Neural progenitor cell (in vitro differentiated cells): ENCODE measurements around the gene TBPL1. TPM values are rescaled to one million over a fixed set of nuclear protein-coding genes. Genes with fewer than 3 reads are reported as not detected.

ENCODE experiments used
- DNase-seq: peaks from one replicate; pipeline ENCODE4 v3.0.0-alpha.2; 2016; ENCODE audit warnings: low spot score
- H2AFZ ChIP-seq: fragments of 200-600 bp; sonication (generic); replicated peaks from 2 replicates; pipeline ENCODE4 v1.6.1; 2016; ENCODE audit warnings: antibody characterized with exemption
- H3F3A ChIP-seq: fragments of 200-600 bp; sonication (generic); 2 replicates; pipeline ENCODE4 v1.6.1; 2016; ENCODE audit warnings: antibody characterized with exemption, low read depth
- H3K27ac ChIP-seq: fragments of 200-600 bp; sonication (generic); 2 replicates; pipeline ENCODE4 v1.5.1; 2016; ENCODE audit warnings: mild to moderate bottlenecking
- H3K27me3 ChIP-seq: fragments of 200-600 bp; sonication (generic); 2 replicates; pipeline ENCODE4 v1.6.1; 2016; ENCODE audit warnings: mild to moderate bottlenecking, moderate library complexity
- H3K36me3 ChIP-seq: fragments of 200-600 bp; sonication (generic); 2 replicates; pipeline ENCODE4 v1.5.1; 2016
- H3K4me1 ChIP-seq: fragments of 200-600 bp; sonication (generic); 2 replicates; pipeline ENCODE4 v1.6.1; 2016; ENCODE audit warnings: mixed run types
- H3K4me2 ChIP-seq: fragments of 200-600 bp; sonication (generic); 2 replicates; pipeline ENCODE4 v1.6.1; 2016
- H3K4me3 ChIP-seq: fragments of 200-600 bp; sonication (generic); 2 replicates; pipeline ENCODE4 v1.5.1; 2016
- H3K79me2 ChIP-seq: fragments of 200-600 bp; sonication (generic); 2 replicates; pipeline ENCODE4 v1.6.1; 2016; ENCODE audit warnings: low read depth
- H3K9ac ChIP-seq: fragments of 200-600 bp; sonication (generic); 2 replicates; pipeline ENCODE4 v1.6.1; 2016
- H3K9me3 ChIP-seq: fragments of 200-600 bp; sonication (generic); 2 replicates; pipeline ENCODE4 v1.5.1; 2016; ENCODE audit warnings: low read depth
- H4K20me1 ChIP-seq: fragments of 200-600 bp; sonication (generic); 2 replicates; pipeline ENCODE4 v1.6.1; 2016; ENCODE audit warnings: low read depth
- H3K27ac Mint-ChIP-seq: 3 replicates; pipeline ENCODE4 v1.8.0; 2021; ENCODE audit warnings: mixed read lengths
- H3K27me3 Mint-ChIP-seq: 2 replicates; pipeline ENCODE4 v1.8.0; 2022; ENCODE audit warnings: low read depth, mild to moderate bottlenecking, inconsistent platforms, moderate library complexity, mixed read lengths; ENCODE audit not compliant: insufficient read depth
- H3K36me3 Mint-ChIP-seq: 3 replicates; pipeline ENCODE4 v1.8.0; 2021; ENCODE audit warnings: mixed read lengths
- H3K4me1 Mint-ChIP-seq: 3 replicates; pipeline ENCODE4 v1.8.0; 2021; ENCODE audit warnings: mixed read lengths
- H3K4me3 Mint-ChIP-seq: 3 replicates; pipeline ENCODE4 v1.8.0; 2021; ENCODE audit warnings: mild to moderate bottlenecking, moderate library complexity, mixed read lengths
- H3K9me3 Mint-ChIP-seq: 3 replicates; pipeline ENCODE4 v1.8.0; 2020; ENCODE audit warnings: mixed read lengths
- CTCF ChIP-seq: fragments of 200-600 bp; sonication (generic); IDR thresholded peaks from 2 replicates; pipeline ENCODE4 v1.5.1; 2017; ENCODE audit warnings: antibody characterized with exemption, mild to moderate bottlenecking
- EZH2 ChIP-seq: fragments of 200-600 bp; sonication (generic); IDR thresholded peaks from 2 replicates; pipeline ENCODE4 v1.6.1; 2017; ENCODE audit warnings: antibody characterized with exemption, mild to moderate bottlenecking, moderate library complexity
- EZH2phosphoT487 ChIP-seq: fragments of 200-600 bp; sonication (generic); IDR thresholded peaks from 2 replicates; pipeline ENCODE4 v1.6.1; 2017; ENCODE audit warnings: antibody characterized with exemption
- total RNA-seq: library from RNA; depleted of rRNA; stranded (reverse); fragments of >200 nt; gene quantifications from 2 replicates; pipeline ENCODE4 v1.2.3, GENCODE V29; 2015; ENCODE audit warnings: low replicate concordance

TBPL1 gene
- total RNA-seq, 1 donor from 2014 or later = 125 TPM

DNA sequence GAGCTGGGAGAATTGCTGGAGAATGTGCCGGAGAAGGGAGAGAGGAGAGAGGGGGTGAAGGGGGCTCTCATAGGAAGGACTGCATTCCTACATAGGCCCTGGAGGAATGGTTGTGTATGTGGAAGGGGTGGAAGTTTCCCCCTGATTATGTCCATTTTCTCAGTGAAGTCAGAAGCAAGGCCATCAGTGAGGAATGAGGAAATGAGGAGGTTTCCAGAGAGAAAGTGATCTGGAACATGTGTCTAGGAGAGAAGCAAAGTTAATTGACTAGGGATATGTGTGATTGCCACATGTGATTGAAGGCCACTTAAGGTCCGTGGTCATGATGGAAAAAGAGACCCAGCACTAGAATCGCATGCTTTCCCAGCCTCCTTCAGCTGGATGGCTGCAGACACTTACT, 42.3 kb downstream of the TBPL1 start:
- Histone ChIP-seq H3K36me3 (no peaks in the 10 kb centered on the region), H3K27me3 (no peaks in the 10 kb centered on the region), H2AFZ (no peak overlapping the region), H3F3A (peaks cover 12% of the 10 kb centered on the region), H3K9me3 (no peaks in the 10 kb centered on the region), H4K20me1 (no peaks in the 10 kb centered on the region), H3K9ac (no peak overlapping the region), H3K4me2 (no peak overlapping the region), H3K4me3 (no peak overlapping the region), H3K27ac (no peak overlapping the region), H3K79me2 (no peaks in the 10 kb centered on the region), H3K4me1 (no peaks in the 10 kb centered on the region)
- Mint-ChIP-seq H3K4me3 (no peak overlapping the region), H3K27me3 (no peaks in the 10 kb centered on the region), H3K27ac (no peak overlapping the region), H3K9me3 (no peaks in the 10 kb centered on the region), H3K36me3 (peaks cover 4% of the 10 kb centered on the region), H3K4me1 (no peaks in the 10 kb centered on the region)
- no peak for DNase-seq
- TF ChIP-seq EZH2phosphoT487 (no peak), EZH2 (no peak), CTCF (no peak)

GRCh38 chr6:133995758-133996157, 42.7 kb downstream of the TBPL1 start:
- no peaks in the 10 kb centered on the region for H3K79me2 ChIP-seq
- H3K4me2 ChIP-seq = no peak overlapping the region
- Mint-ChIP-seq H3K9me3 (no peaks in the 10 kb centered on the region), H3K4me3 (no peak overlapping the region), H3K36me3 (peaks cover 2% of the 10 kb centered on the region), H3K4me1 (no peaks in the 10 kb centered on the region), H3K27me3 (no peaks in the 10 kb centered on the region), H3K27ac (no peak overlapping the region)
- no peak overlapping the region for H2AFZ ChIP-seq
- H3K36me3 ChIP-seq = no peaks in the 10 kb centered on the region
- no peak for DNase-seq
- TF ChIP-seq CTCF (no peak), EZH2phosphoT487 (no peak), EZH2 (no peak)
- H3K4me3 ChIP-seq = no peak overlapping the region
- no peak overlapping the region for H3K9ac ChIP-seq
- H3K27ac ChIP-seq = no peak overlapping the region
- H3K4me1 ChIP-seq = no peaks in the 10 kb centered on the region
- no peaks in the 10 kb centered on the region for H4K20me1 ChIP-seq
- H3K9me3 ChIP-seq = no peaks in the 10 kb centered on the region
- no peaks in the 10 kb centered on the region for H3K27me3 ChIP-seq
- H3F3A ChIP-seq = peaks cover 12% of the 10 kb centered on the region

GRCh38 chr6:133997267-133997666, 44.2 kb downstream of the TBPL1 start:
- Mint-ChIP-seq H3K9me3 (no peaks in the 10 kb centered on the region), H3K4me3 (no peak overlapping the region), H3K4me1 (no peaks in the 10 kb centered on the region), H3K27ac (no peak overlapping the region), H3K27me3 (no peaks in the 10 kb centered on the region), H3K36me3 (peaks cover 2% of the 10 kb centered on the region)
- Histone ChIP-seq H3K27ac (no peak overlapping the region), H3K4me3 (no peak overlapping the region), H3K36me3 (no peaks in the 10 kb centered on the region), H3K9me3 (no peaks in the 10 kb centered on the region), H3K9ac (no peak overlapping the region), H3K79me2 (no peaks in the 10 kb centered on the region), H4K20me1 (no peaks in the 10 kb centered on the region), H3F3A (peaks cover 13% of the 10 kb centered on the region), H3K4me2 (no peak overlapping the region), H2AFZ (no peak overlapping the region), H3K27me3 (no peaks in the 10 kb centered on the region), H3K4me1 (peaks cover under 1% of the 10 kb centered on the region)
- no peak for DNase-seq
- TF ChIP-seq EZH2phosphoT487 (no peak), EZH2 (no peak), CTCF (no peak)
